Stimulated activated CD4-positive, alpha-beta T cell treated with anti-CD3 and anti-CD28 coated beads, Interleukin-2, amount 100 ng/mL, for 48 hours (primary cell): ENCODE results near the gene ZC3H14.

Experiments
- DNase-seq, 2 donors: peaks; one replicate each; pipeline ENCODE4 v3.0.0-alpha.2; 2020

The ZC3H14 gene

GRCh38 chr14:88551980-88552431, 10.8 kb upstream of the ZC3H14 start:
- DNase-seq = no peak

GRCh38 chr14:88552876-88553275, 10.0 kb upstream of the ZC3H14 start:
- DNase-seq = no peak

DNA sequence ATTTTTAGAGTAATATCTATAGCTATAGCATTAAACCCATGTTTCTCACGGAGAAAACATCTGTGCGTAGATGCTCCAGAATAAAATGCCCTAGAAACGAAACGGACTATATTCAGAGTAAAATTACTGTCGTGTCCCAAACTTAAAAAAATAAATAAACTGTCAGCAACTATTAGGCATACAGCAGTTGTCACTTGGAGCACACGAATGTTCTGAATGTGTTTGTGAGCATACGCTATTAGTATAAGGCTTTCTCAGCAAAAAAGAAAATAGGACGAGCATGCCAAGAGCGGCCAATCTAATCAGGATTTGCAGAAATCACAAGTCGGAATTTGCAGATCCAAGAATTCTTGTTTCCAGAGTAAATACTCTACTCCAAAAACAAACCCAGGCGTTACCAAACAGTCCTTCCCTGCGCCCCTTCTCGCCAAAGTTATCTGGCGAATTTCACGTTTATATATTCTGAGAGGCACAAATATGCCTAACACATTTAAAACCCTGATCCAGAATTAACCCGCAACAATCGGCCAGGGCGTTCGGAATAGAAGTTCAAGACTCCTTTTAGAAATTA, 8.9 kb upstream of the ZC3H14 start:
- no peak for DNase-seq

DNA sequence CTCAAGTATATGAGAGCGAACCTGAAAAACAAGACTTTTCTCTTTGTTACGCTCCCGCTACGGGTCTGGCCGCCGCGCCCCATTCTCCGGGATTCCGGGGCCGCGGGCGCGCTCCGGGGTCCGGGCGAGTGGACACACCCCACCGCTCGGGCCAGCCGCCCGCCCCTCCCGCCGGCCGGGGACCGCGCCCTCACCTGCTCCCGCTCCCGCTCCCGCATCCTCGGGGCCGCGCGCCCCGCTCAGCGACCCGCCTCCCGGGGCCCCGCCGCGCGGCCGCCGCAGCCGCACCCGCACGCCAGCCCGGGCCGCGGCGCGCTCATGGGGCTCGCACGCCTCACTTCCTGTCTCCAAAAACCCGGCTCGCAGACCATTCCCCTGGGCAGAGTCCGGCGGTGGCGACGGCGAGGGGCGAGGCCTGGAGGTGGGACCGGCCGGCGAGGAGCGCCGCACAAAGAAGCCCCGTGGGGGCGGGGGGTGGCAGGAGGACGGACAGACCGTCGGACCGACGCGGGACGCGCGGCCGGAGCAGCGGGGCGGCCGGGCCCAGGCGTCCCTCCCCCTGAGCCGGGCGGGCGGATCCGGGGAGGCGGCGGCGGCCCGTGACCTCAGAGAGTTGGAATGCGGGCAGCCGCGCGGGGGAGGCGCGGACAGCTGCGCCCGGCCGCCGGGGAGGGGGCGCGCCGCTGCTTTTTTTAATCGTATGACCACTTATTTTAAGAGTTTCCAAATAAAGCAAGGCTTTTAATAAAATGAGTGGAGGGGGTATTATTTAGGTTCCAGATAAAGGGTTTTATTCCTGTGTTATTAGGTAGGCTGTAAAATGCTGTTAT, 8.2 kb upstream of the ZC3H14 start, which contains the start of gene PTPN21:
Gene PTPN21 (minus strand): TSS at position 551 of the 830 bp plus-strand sequence. CDS start 4,590 bp downstream, outside the sequence.
- no peak for DNase-seq

DNA sequence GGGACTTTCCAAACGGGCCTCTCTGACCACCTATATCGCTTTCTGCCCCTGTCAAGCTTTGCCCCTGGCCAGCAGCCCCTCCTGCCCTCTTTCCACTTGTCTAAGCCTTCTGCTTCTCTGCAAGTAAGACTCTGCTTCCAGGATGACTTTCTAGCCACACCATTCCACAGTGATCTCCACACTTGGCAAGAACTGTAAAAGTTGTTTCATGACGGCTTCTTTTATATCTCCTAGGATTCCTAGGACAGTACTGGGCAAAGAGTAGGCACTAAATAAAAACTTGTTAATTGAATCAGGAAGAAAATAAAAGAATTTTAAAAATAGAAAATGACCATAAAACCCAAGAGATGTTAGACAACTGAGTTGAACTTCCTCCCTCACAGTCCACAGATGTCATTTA, 6.3 kb upstream of the ZC3H14 start:
- no peak for DNase-seq

DNA sequence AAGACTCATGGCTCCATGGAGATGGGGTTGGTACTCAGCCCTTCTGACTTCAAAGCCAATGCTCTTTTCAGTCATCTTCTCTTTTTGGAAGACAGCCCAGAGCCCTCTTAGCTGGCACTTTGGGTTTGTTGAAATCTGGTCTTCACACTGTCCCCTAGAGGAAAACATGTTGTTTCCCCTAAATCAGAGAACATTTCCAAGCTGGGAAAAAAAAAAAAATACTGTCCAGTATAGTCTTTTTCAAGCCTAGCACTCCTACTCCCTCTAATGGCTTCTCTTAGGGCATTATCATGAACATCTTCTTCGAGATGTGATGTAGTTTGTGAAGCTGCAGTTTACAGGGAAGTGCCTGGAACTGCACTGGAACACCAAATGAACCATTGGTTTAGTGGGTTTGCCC, 3.0 kb upstream of the ZC3H14 start:
- DNase-seq = no peak

DNA sequence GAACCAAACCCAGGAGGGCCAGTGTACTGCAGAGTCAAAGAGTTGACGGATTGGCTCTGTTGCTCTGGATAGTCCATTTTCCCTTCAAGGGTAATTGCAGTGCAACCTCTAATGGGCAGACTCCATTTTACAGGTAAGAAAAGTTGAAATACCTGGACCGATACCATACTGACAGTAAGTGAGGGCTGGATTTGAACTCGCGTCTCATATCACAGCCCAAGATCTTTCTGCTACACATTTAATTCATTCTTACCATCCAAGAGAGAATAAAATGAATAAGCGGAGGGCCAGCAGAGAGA, 356 bp upstream of the ZC3H14 start:
- DNase-seq = no peak

- no peak for DNase-seq
Observed at GRCh38 chr14:88563845-88564244, 1.0 kb downstream of the ZC3H14 start.

DNA sequence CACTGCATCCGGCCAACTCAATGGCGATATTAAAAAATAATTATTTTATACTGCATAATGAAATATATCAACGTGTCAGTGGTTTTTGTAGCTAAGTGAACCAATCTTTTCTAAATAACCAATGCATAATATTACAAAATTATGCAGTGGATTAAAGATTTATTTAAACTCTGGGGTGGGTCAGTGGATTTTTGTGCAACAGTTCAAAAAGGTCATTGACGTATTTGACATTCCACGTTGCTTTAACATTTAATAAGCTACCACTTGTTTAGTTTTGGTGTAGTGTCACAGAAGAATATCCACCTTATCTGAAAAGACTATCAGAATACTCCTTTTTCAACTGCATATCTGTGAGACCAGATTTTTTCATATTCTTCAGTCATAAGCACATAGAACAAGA, 2.6 kb downstream of the ZC3H14 start:
- no peak for DNase-seq

DNA sequence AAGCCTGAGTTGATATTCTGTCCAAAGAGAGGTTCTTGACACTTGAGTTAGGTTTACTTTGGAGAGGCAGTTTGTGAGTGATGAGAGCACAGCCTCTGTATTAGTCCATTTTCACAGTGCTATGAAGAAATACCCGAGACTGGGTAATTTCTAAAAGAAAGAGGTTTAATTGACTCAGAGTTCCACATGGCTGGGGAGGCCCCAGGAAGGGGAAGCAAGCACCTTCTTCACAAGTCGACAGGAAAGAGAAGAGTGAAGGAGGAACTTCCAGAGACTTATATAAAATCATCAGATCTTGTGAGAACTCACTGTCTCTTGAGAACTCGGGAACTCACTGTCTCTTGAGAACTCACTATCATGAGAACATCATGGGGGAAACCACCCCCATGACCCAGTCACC, 5.4 kb downstream of the ZC3H14 start:
- DNase-seq = no peak

DNA sequence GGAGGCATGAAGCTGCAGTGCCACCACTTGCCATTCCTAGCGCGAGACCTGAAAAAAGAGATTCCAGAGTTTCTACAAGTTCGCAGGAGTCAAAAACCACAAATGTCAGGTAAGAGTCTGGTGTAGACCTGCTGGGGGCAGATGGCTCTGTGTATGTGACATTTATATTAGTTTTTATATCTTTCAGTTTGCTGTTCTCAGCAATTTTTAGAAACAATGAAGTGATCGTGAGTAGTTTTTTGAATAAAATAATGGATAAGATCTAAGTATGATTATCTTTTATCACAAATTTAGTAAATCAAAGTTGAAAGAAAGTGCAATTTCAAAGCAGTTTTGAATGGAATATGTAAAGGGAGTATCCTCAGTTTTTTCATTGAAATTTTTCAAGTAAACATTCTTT, 9.3 kb downstream of the ZC3H14 start:
- DNase-seq = no peak

DNA sequence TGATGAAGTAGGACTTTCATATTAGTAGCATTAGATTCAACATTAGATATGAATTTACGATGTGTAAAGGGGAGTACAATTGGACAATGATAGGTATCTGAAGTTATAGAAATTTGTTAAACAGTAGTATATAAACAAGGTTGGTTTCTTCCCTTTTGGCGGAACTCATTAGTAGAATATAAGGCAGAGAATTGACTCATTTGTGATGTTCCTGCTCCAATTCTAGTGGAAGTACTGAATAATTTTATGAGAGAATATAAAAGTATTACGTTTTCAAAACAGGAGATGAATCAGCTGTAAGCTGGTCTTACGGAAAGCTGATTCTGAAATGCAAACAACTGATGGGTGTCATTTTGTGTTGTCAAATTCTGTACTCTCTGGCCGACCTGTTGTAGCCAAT, 13.4 kb downstream of the ZC3H14 start:
- DNase-seq = no peak

- DNase-seq = no peak
Observed at GRCh38 chr14:88584451-88584850, 21.6 kb downstream of the ZC3H14 start.

DNA sequence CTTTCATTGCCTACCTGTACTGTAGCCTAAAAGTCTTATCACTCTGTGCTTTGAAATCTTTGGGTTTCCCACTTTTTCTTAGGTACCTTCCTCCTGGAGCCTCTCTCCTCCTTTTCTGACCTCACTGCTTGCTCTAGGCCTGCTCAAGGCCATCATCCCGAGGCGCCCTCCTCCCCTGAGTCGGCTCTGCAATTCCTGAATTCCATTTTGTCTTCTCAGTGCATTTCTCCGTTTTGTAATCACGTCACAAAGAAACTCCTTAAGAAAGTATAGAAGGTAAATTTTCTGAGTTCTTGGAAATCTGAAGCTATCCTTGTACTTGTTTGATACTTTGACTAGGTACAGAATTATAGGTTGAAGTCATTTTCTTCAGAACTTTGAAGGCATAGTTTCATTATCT, 25.2 kb downstream of the ZC3H14 start:
- DNase-seq = no peak

GRCh38 chr14:88590173-88590572, 27.3 kb downstream of the ZC3H14 start:
- DNase-seq = no peak

DNA sequence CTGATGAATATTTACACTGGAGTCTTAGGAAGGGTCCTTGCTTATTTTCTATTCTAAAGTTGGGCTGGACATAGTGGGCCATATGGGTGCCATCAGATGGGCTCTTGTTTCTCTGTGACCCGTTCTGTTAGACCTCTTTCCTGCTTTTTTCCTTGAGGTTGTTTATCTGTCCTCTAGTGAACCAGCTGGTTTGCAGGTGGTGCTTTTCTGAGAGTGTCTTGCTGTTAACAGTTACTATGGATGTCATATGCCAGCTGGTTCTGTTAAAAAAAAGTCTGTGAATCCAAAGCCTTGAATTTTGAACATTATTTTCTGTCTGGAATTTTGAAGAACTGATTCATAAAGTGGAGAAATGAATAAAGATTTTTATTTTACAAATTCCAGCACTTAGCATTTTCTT, 29.2 kb downstream of the ZC3H14 start:
- DNase-seq = no peak

GRCh38 chr14:88597038-88597437, 34.2 kb downstream of the ZC3H14 start:
- no peak for DNase-seq

GRCh38 chr14:88597601-88598000, 34.8 kb downstream of the ZC3H14 start:
- no peak for DNase-seq

- no peak for DNase-seq
Observed at GRCh38 chr14:88598097-88598675, 35.3 kb downstream of the ZC3H14 start.

- DNase-seq = no peak
Observed at GRCh38 chr14:88599326-88599725, 36.5 kb downstream of the ZC3H14 start.

DNA sequence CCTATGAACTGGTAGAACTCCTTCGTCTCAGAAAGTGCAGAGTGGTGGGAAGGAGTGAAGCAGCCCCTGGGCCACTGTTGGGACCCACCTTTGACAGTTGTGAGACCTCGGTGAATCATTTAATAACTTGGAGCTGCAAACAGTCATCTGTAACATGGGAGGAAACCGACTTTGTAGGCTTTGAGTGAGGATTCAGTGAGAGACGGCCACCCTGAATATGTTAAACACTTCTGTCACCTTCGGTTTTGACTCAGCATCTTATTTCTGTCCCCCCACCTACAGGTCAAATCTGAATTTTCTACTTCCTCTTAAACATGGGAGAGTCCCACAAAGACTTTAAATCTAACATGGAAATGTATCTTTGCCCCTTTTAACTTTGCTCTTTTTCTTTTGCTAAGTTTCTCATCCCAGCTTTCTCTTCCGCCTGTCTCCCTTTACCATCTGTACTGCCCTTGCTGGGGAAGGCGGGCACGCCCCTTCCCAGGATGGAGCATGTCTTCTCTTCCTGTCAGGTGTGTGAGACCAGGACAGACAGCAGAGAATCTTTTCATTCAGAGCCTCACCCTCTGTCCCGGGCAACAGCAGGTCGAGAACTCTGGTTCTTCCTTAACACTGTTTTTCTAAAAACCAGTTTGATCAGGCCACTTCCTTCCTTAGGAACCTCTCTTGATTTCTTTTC, 37.1 kb downstream of the ZC3H14 start:
- DNase-seq = peak; percentile 6 to 26

DNA sequence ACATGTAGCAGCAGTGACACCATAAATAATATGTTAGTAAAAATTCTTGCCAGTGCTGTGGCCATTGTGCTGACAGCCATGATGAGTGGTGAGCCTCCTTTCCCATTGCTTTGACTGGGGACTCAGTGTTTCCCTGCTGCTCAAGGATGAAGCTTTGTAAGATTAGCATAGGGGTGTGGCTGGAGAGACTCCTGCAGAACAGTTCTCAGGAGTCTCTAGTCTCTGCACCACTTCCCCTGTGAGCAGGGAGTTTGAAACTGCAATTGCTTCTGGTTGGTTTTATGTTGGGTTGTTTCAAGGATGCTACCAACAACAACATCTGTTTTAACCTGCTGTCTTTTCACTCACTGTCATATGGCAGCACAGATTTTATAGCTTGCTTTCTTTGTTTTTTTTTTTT, 41.4 kb downstream of the ZC3H14 start:
- DNase-seq = no peak

GRCh38 chr14:88605594-88605993, 42.8 kb downstream of the ZC3H14 start:
- DNase-seq = no peak

GRCh38 chr14:88607829-88608228, 45.0 kb downstream of the ZC3H14 start:
- DNase-seq = no peak
